Measurements from ENCODE around the gene P3H3. TPM values are rescaled to one million over a fixed set of nuclear protein-coding genes. Genes with fewer than 3 reads are reported as not detected.

Gene P3H3
- total and polyA plus RNA-seq, 2 donors (not counting 3 experiments of a cell fraction or from before 2014, with no cell fraction given) = 75.9 to 76.5 TPM

GRCh38 chr12:6784761-6785160 lies 43.4 kb upstream of the P3H3 start:
- dilution Hi-C loops (cut with MboI; ENCODE audit: extremely low pct_ligation_motif_present, low sequenced_read_pairs) = no loop called here
- Histone ChIP-seq H3K27me3 (ENCODE audit: control insufficient read depth in 2 of 2, insufficient read depth in 2 of 2, low read length in 2 of 2) (peaks cover 0 to 2% of the 10 kb centered on the region in 2 experiments), H3K9me1 (replicated peaks; ENCODE audit: control insufficient read depth, extremely low read depth, insufficient read depth, low read length) (no peaks in the 10 kb centered on the region), H3K27ac (ENCODE audit: insufficient read depth, low read depth, low read length) (no peak overlapping the region), H3K9ac (replicated peaks; ENCODE audit: extremely low read depth, insufficient read depth, low read length) (no peak overlapping the region), H4K20me1 (replicated peaks; ENCODE audit: control insufficient read depth, extremely low read depth, insufficient read depth, low read length) (no peaks in the 10 kb centered on the region), H3K36me3 (ENCODE audit: control insufficient read depth in 2 of 2, extremely low read depth in 1 of 2, insufficient read depth in 2 of 2, low read length in 2 of 2) (no peaks in the 10 kb centered on the region), H3K4me2 (ENCODE audit: insufficient read depth, low read length) (no peak overlapping the region), H2AFZ (ENCODE audit: low read depth, low read length) (no peak overlapping the region), H3K79me2 (ENCODE audit: control insufficient read depth, insufficient read depth, low read length) (no peaks in the 10 kb centered on the region), H3K9me3 (replicated peaks; ENCODE audit: control insufficient read depth, insufficient read depth, low read length) (no peaks in the 10 kb centered on the region), H3K4me3 (replicated peaks in 1 of 3; ENCODE audit: insufficient read depth in 1 of 3, low read depth in 1 of 3, low read length in 3 of 3) (no peak overlapping the region), H3K4me1 (ENCODE audit: control insufficient read depth, extremely low read depth, insufficient read depth, low read length) (no peaks in the 10 kb centered on the region)
- BruUV-seq (replicated peaks) = no TSS peak
- intact Hi-C loops (cut with micrococcal nuclease) = no loop called here
- TF ChIP-seq GATA2 (IDR thresholded peaks at IDR 0.05; ENCODE audit: insufficient read depth, insufficient read length, low read depth, low read length) = no peak
- no peak for TF ChIP-seq POLR2AphosphoS5 (IDR thresholded peaks at IDR 0.05; ENCODE audit: insufficient read depth, low read depth, low read length)
- TF ChIP-seq EZH2 (IDR thresholded peaks at IDR 0.05; ENCODE audit: borderline replicate concordance, low read depth, low read length, severe bottlenecking) = no peak
- TF ChIP-seq POLR2A (IDR thresholded peaks at IDR 0.05; ENCODE audit: low read depth, low read length) = no peak
- TF ChIP-seq MYC (IDR thresholded peaks at IDR 0.05; ENCODE audit: low read depth, low read length) = no peak
- TF ChIP-seq, protein P1, sequence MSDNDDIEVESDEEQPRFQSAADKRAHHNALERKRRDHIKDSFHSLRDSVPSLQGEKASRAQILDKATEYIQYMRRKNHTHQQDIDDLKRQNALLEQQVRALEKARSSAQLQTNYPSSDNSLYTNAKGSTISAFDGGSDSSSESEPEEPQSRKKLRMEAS (IDR thresholded peaks at IDR 0.05; ENCODE audit: insufficient read depth, insufficient read length) = no peak
- TF ChIP-seq FOS (IDR thresholded peaks at IDR 0.05; ENCODE audit: borderline replicate concordance, insufficient read depth, low read length) = no peak
- TF ChIP-seq, protein P2, sequence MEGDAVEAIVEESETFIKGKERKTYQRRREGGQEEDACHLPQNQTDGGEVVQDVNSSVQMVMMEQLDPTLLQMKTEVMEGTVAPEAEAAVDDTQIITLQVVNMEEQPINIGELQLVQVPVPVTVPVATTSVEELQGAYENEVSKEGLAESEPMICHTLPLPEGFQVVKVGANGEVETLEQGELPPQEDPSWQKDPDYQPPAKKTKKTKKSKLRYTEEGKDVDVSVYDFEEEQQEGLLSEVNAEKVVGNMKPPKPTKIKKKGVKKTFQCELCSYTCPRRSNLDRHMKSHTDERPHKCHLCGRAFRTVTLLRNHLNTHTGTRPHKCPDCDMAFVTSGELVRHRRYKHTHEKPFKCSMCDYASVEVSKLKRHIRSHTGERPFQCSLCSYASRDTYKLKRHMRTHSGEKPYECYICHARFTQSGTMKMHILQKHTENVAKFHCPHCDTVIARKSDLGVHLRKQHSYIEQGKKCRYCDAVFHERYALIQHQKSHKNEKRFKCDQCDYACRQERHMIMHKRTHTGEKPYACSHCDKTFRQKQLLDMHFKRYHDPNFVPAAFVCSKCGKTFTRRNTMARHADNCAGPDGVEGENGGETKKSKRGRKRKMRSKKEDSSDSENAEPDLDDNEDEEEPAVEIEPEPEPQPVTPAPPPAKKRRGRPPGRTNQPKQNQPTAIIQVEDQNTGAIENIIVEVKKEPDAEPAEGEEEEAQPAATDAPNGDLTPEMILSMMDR (IDR thresholded peaks at IDR 0.05; ENCODE audit: extremely low read depth in 1 of 2, insufficient read depth in 1 of 2, low read depth in 1 of 2, low read length in 2 of 2) = no peak
- TF ChIP-seq JUN (IDR thresholded peaks at IDR 0.05; ENCODE audit: borderline replicate concordance, insufficient read depth, insufficient read length, low read depth) = no peak
- POLR2A ChIA-PET = no interaction called here
- DNase-seq (ENCODE audit: low read depth, low spot score) (no peak), FAIRE-seq (no peak)
- CTCF ChIA-PET = interaction anchor here (1.5 to 9.5 kb wide), 2 partner anchors 18 to 31 kb away, joined by 7 to 107 read pairs; partner anchors contain the start of gene MLF2

All from endothelial cell of umbilical vein (primary cell).